CD8-positive, alpha-beta memory T cell (primary cell): Measurements from ENCODE around the gene MYADML2. TPM values are rescaled to one million over a fixed set of nuclear protein-coding genes. Genes with fewer than 3 reads are reported as not detected.

Experiments
- polyA plus RNA-seq: library from polyadenylated mRNA; unstranded; fragments of 300-500 nt; fragmentation: Illumina TruSeq; gene quantifications from one replicate; pipeline ENCODE4 v1.2.3, GENCODE V29; 2021
- total RNA-seq, 2 experiments: library from RNA; stranded (reverse); gene quantifications; one replicate each; pipeline ENCODE4 v1.2.3, GENCODE V29; 2021

MYADML2 gene
- total and polyA plus RNA-seq, 3 experiments from 2014 or later: not detected

Other genes with a start within 250 kb of the MYADML2 start
- 100 to 1,000 TPM; 246 to 255 TPM for gene MRPL12, start 243.9 kb downstream of the MYADML2 start, total RNA-seq
- 53.6 TPM for gene MRPL12, start 243.9 kb downstream of the MYADML2 start, polyA plus RNA-seq
- 10 to 100 TPM; 34.1 to 34.7 TPM for gene SLC25A10, start 234.9 kb downstream of the MYADML2 start, total RNA-seq
- 4.9 TPM for gene SLC25A10, start 234.9 kb downstream of the MYADML2 start, polyA plus RNA-seq
- gene GCGR, start 143.1 kb downstream of the MYADML2 start, total RNA-seq: not detected
- not detected for gene GCGR, start 143.1 kb downstream of the MYADML2 start, polyA plus RNA-seq
- 10 to 100 TPM; 56.1 to 57.0 TPM for gene MCRIP1, start 113.9 kb downstream of the MYADML2 start, total RNA-seq
- gene MCRIP1, start 113.9 kb downstream of the MYADML2 start, polyA plus RNA-seq: 76.1 TPM
- not detected for gene PPP1R27, start 112.2 kb downstream of the MYADML2 start, total RNA-seq
- gene PPP1R27, start 112.2 kb downstream of the MYADML2 start, polyA plus RNA-seq: not detected
- 100 to 1,000 TPM; 463 to 482 TPM for gene P4HB, start 86.7 kb downstream of the MYADML2 start, total RNA-seq
- 342 TPM for gene P4HB, start 86.7 kb downstream of the MYADML2 start, polyA plus RNA-seq
- 100 to 1,000 TPM; 662 to 677 TPM for gene ARHGDIA, start 75.9 kb downstream of the MYADML2 start, total RNA-seq
- gene ARHGDIA, start 75.9 kb downstream of the MYADML2 start, polyA plus RNA-seq: 237 TPM
- gene ALYREF, start 55.6 kb downstream of the MYADML2 start, total RNA-seq: 100 to 1,000 TPM; 326 to 337 TPM
- 60.4 TPM for gene ALYREF, start 55.6 kb downstream of the MYADML2 start, polyA plus RNA-seq
- 100 to 1,000 TPM; 146 to 149 TPM for gene ANAPC11, start 55.5 kb downstream of the MYADML2 start, total RNA-seq
- gene ANAPC11, start 55.5 kb downstream of the MYADML2 start, polyA plus RNA-seq: 287 TPM
- under 1 TPM; 0.57 to 0.62 TPM for gene NPB, start 45.0 kb downstream of the MYADML2 start, total RNA-seq
- gene NPB, start 45.0 kb downstream of the MYADML2 start, polyA plus RNA-seq: not detected
- gene PCYT2, start 35.8 kb downstream of the MYADML2 start, total RNA-seq: 10 to 100 TPM; 30.3 to 31.6 TPM
- gene PCYT2, start 35.8 kb downstream of the MYADML2 start, polyA plus RNA-seq: 35.7 TPM
- gene SIRT7, start 29.1 kb downstream of the MYADML2 start, total RNA-seq: 10 to 100 TPM; 41.4 to 41.7 TPM
- 40.1 TPM for gene SIRT7, start 29.1 kb downstream of the MYADML2 start, polyA plus RNA-seq
- 10 to 100 TPM; 28.4 to 34.7 TPM for gene MAFG, start 19.5 kb downstream of the MYADML2 start, total RNA-seq
- gene MAFG, start 19.5 kb downstream of the MYADML2 start, polyA plus RNA-seq: 2.5 TPM
- 100 to 1,000 TPM; 128 to 138 TPM for gene PYCR1, start 9.9 kb downstream of the MYADML2 start, total RNA-seq
- 0.63 TPM for gene PYCR1, start 9.9 kb downstream of the MYADML2 start, polyA plus RNA-seq
- gene NOTUM, start 14.0 kb upstream of the MYADML2 start, total RNA-seq: under 1 TPM; 0.33 to 0.35 TPM
- not detected for gene NOTUM, start 14.0 kb upstream of the MYADML2 start, polyA plus RNA-seq
- 10 to 100 TPM; 32.0 to 35.9 TPM for gene ASPSCR1, start 30.4 kb upstream of the MYADML2 start, total RNA-seq
- gene ASPSCR1, start 30.4 kb upstream of the MYADML2 start, polyA plus RNA-seq: 29.2 TPM
- 100 to 1,000 TPM; 143 to 158 TPM for gene CENPX, start 75.6 kb upstream of the MYADML2 start, total RNA-seq
- gene CENPX, start 75.6 kb upstream of the MYADML2 start, polyA plus RNA-seq: 56.7 TPM
- 10 to 100 TPM; 26.8 to 27.6 TPM for gene LRRC45, start 76.1 kb upstream of the MYADML2 start, total RNA-seq
- gene LRRC45, start 76.1 kb upstream of the MYADML2 start, polyA plus RNA-seq: 10.1 TPM
- gene RAC3, start 84.4 kb upstream of the MYADML2 start, total RNA-seq: 1 to 10 TPM; 4.2 to 4.5 TPM
- not detected for gene RAC3, start 84.4 kb upstream of the MYADML2 start, polyA plus RNA-seq
- gene DCXR, start 90.5 kb upstream of the MYADML2 start, total RNA-seq: 100 to 1,000 TPM; 117 to 127 TPM
- 108 TPM for gene DCXR, start 90.5 kb upstream of the MYADML2 start, polyA plus RNA-seq
- gene RFNG, start 104.6 kb upstream of the MYADML2 start, total RNA-seq: 10 to 100 TPM; 18.1 to 19.4 TPM
- gene RFNG, start 104.6 kb upstream of the MYADML2 start, polyA plus RNA-seq: 7.3 TPM
- gene GPS1, start 104.7 kb upstream of the MYADML2 start, total RNA-seq: 100 to 1,000 TPM; 122 to 125 TPM
- gene GPS1, start 104.7 kb upstream of the MYADML2 start, polyA plus RNA-seq: 151 TPM
- 100 to 1,000 TPM; 206 to 210 TPM for gene DUS1L, start 118.6 kb upstream of the MYADML2 start, total RNA-seq
- 142 TPM for gene DUS1L, start 118.6 kb upstream of the MYADML2 start, polyA plus RNA-seq
- gene FASN, start 151.0 kb upstream of the MYADML2 start, total RNA-seq: 100 to 1,000 TPM; 251 to 259 TPM
- gene FASN, start 151.0 kb upstream of the MYADML2 start, polyA plus RNA-seq: 2.7 TPM